HL-60 (cell line): ENCODE measurements around the gene MAP3K4.

Experiments used
- DNase-seq, 2 experiments: peaks; one replicate each; pipeline ENCODE4 v3.0.0-alpha.2; 2010 to 2020; ENCODE audit warnings: low read depth in 1 of 2, low spot score in 1 of 2
- H3K27ac ChIP-seq: fragments of 250-450 bp; sonication (Bioruptor Pico); replicated peaks from 2 replicates; pipeline ENCODE4 v1.5.1; 2020; ENCODE audit warnings: mild to moderate bottlenecking, moderate library complexity
- H3K27me3 ChIP-seq: fragments of 250-450 bp; sonication (Bioruptor Pico); 2 replicates; pipeline ENCODE4 v1.5.1; 2021; ENCODE audit warnings: mild to moderate bottlenecking, moderate library complexity; ENCODE audit not compliant: insufficient read depth, poor library complexity, severe bottlenecking
- H3K4me3 ChIP-seq: replicated peaks from 2 replicates; pipeline ENCODE4 v1.5.1; 2011; ENCODE audit warnings: mild to moderate bottlenecking, control low read depth, low read length; ENCODE audit not compliant: insufficient read depth
- GABPA ChIP-seq: IDR thresholded peaks from 2 replicates; pipeline ENCODE4 v1.6.1; 2012; ENCODE audit warnings: low read depth
- POLR2AphosphoS5 ChIP-seq: IDR thresholded peaks from 2 replicates; pipeline ENCODE4 v1.6.1; 2012; ENCODE audit warnings: low read depth
- SPI1 ChIP-seq: IDR thresholded peaks from 2 replicates; pipeline ENCODE4 v1.6.1; 2012; ENCODE audit warnings: low read depth, mild to moderate bottlenecking, borderline replicate concordance
- TF ChIP-seq, protein P1 (sequence below): IDR thresholded peaks from 2 replicates; pipeline ENCODE4 v1.6.1; 2012; ENCODE audit warnings: low read depth; ENCODE audit not compliant: insufficient replicate concordance
- TF ChIP-seq, protein P2 (sequence below): IDR thresholded peaks from one replicate; pipeline ENCODE4 v1.5.1; 2011; ENCODE audit warnings: low read length, control low read depth, inconsistent platforms; ENCODE audit not compliant: insufficient read depth

MAP3K4 gene

DNA sequence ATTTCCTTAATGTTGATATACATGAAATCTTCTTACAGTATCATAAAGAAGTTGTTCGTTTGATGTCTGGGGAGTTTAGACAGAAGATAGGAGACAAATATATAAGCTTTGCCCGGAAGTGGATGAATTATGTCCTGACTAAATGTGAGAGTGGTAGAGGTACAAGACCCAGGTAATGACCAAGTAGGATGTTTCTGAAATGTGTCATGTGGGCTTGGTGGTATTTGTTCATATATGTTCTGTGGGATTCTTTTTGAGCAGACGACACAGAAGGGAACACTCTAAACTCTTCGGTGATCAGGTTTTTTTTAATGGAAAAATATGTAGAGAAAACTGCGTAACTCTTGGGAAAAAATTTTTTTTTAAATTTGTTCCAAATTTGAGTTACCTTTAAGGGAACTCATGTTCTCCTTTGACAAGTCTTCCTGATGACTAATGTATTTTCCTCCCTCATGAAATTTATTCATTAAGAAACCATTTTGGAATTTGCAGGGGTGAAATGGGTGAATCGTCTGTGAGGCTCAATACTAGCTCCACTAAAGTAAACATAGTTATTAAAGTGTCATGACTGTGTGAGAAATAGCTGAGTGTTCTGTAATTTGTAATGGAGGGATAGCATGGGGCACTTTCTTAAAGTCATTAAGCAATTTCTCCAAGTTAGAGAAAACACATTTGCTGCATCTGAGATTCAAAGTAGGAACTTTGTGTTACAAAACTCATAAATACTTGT is 100.6 kb downstream of the MAP3K4 start:
- Histone ChIP-seq H3K27ac (no peak overlapping the region), H3K27me3 (no peaks in the 10 kb centered on the region), H3K4me3 (no peak overlapping the region)
- DNase-seq = no peak
- TF ChIP-seq GABPA = no peak
- TF ChIP-seq SPI1 = no peak
- no peak for TF ChIP-seq POLR2AphosphoS5
- TF ChIP-seq, protein P1, sequence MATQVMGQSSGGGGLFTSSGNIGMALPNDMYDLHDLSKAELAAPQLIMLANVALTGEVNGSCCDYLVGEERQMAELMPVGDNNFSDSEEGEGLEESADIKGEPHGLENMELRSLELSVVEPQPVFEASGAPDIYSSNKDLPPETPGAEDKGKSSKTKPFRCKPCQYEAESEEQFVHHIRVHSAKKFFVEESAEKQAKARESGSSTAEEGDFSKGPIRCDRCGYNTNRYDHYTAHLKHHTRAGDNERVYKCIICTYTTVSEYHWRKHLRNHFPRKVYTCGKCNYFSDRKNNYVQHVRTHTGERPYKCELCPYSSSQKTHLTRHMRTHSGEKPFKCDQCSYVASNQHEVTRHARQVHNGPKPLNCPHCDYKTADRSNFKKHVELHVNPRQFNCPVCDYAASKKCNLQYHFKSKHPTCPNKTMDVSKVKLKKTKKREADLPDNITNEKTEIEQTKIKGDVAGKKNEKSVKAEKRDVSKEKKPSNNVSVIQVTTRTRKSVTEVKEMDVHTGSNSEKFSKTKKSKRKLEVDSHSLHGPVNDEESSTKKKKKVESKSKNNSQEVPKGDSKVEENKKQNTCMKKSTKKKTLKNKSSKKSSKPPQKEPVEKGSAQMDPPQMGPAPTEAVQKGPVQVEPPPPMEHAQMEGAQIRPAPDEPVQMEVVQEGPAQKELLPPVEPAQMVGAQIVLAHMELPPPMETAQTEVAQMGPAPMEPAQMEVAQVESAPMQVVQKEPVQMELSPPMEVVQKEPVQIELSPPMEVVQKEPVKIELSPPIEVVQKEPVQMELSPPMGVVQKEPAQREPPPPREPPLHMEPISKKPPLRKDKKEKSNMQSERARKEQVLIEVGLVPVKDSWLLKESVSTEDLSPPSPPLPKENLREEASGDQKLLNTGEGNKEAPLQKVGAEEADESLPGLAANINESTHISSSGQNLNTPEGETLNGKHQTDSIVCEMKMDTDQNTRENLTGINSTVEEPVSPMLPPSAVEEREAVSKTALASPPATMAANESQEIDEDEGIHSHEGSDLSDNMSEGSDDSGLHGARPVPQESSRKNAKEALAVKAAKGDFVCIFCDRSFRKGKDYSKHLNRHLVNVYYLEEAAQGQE = no peak
- TF ChIP-seq, protein P2, sequence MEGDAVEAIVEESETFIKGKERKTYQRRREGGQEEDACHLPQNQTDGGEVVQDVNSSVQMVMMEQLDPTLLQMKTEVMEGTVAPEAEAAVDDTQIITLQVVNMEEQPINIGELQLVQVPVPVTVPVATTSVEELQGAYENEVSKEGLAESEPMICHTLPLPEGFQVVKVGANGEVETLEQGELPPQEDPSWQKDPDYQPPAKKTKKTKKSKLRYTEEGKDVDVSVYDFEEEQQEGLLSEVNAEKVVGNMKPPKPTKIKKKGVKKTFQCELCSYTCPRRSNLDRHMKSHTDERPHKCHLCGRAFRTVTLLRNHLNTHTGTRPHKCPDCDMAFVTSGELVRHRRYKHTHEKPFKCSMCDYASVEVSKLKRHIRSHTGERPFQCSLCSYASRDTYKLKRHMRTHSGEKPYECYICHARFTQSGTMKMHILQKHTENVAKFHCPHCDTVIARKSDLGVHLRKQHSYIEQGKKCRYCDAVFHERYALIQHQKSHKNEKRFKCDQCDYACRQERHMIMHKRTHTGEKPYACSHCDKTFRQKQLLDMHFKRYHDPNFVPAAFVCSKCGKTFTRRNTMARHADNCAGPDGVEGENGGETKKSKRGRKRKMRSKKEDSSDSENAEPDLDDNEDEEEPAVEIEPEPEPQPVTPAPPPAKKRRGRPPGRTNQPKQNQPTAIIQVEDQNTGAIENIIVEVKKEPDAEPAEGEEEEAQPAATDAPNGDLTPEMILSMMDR = no peak

DNA sequence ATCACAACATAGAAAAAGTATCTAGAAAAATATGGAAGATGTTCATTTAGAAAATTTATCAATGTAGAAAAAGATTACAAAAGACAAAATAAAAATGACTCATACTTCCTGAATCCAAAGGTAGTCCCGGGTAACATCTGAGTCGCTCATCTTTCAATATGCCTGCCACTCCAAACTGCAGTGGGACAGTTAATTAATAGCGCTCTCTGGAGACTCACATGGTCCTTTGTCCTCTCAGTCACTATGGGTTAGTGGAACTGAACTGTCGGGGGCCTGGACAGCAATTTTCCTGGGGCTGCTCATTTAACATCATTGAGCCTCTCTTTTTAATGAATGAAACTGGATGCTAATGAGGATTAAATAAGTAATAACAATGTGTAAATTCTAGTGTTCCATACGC is 103.4 kb downstream of the MAP3K4 start:
- H3K4me3 ChIP-seq = no peak overlapping the region
- TF ChIP-seq GABPA (no peak), POLR2AphosphoS5 (no peak), SPI1 (no peak)
- TF ChIP-seq, protein P1 = no peak
- TF ChIP-seq, protein P2 = no peak
- H3K27me3 ChIP-seq = no peaks in the 10 kb centered on the region
- no peak for DNase-seq
- no peak overlapping the region for H3K27ac ChIP-seq

DNA sequence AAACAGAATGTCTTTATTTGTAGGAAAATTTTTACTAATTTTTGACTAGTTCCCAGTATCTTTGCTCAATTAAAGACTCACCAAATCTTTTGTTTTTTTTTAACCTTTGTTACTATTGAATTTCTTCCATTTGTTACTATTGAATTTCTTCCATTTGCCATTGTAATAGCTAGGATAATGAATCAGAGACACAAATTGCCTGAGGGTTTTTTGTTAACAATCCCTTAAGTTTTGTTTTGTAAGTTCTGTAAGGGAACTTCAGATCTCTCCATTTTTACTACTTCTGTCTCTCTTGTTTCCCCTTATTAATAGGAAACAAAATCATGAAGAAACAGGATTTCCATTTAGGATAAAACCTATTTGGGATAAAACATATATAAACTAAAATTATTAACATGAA is 104.3 kb downstream of the MAP3K4 start:
- Histone ChIP-seq H3K27ac (no peak overlapping the region), H3K4me3 (no peak overlapping the region), H3K27me3 (no peaks in the 10 kb centered on the region)
- no peak for DNase-seq
- no peak for TF ChIP-seq SPI1
- TF ChIP-seq, protein P2 = no peak
- TF ChIP-seq, protein P1 = no peak
- TF ChIP-seq GABPA = no peak
- TF ChIP-seq POLR2AphosphoS5 = no peak
